NB4 (cell line): ENCODE measurements around the gene GK.
"Not testable (repeated sequence)": the region's sequence is repeated elsewhere in the genome, so short reads cannot be mapped to it uniquely, and the experiment has no call there.

Experiments
- DNase-seq: peaks from one replicate; pipeline ENCODE4 v3.0.0; 2010; ENCODE audit warnings: low read depth
- H3K4me3 ChIP-seq: one replicate; pipeline ENCODE4 v1.5.1; 2011; ENCODE audit warnings: mild to moderate bottlenecking, low read depth, low read length, moderate library complexity
- CTCF ChIP-seq: IDR thresholded peaks from one replicate; pipeline ENCODE4 v1.5.1; 2012; ENCODE audit warnings: low read depth, low read length
- MAX ChIP-seq: IDR thresholded peaks from 2 replicates; pipeline ENCODE4 v1.6.1; 2011; ENCODE audit warnings: low read depth, low read length
- MYC ChIP-seq: IDR thresholded peaks from 2 replicates; pipeline ENCODE4 v1.6.1; 2011; ENCODE audit warnings: low read depth, low read length
- POLR2A ChIP-seq: IDR thresholded peaks from 2 replicates; pipeline ENCODE4 v1.6.1; 2011; ENCODE audit warnings: mild to moderate bottlenecking; ENCODE audit not compliant: insufficient read length; ENCODE audit errors: extremely low read depth

GK gene

DNA sequence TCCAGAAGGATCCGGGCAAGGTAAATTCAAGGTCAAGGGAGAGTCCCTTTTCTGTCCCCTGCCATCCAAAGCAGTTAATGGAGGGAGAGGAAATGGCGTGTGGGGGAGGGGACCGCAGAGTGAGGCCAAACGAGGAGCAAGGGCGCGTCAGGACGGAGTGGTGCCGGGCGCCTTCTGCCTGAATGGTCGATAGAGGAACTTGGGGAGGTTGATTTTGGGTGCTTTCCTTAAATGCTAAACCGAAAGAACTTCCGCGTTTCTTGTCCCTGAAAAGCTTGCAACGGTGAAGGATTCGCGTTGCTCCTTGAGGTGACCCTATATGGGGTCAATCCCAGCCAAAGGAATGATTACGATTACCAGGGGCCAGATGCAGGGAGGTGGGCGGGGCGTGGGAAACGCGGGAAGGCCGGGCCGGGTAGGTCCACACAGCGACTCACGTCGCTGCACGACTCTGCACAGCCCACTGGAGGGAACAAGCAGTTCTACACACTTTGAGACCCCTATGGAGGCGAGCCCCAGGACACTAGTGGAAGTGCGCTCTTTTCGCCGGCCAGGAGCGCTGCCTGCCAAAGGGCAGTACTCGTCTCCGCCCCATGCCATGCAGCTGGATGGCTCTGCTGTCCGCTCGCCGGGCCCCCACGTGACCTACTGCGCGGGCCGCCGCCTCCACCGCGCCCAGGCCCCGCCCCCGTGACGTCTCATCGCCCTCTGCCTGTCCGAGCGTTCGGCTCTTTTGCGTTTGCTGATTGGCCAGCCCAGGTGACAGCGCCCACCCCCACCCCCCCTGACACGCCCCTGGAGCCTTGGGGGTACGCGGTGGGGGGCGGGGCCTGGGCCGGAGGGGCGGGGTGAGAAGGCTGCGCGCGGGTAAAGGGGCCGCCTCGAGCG, 452 bp upstream of the GK start:
- peak; percentile 95 for DNase-seq
- H3K4me3 ChIP-seq, result peak overlapping the region; percentile 71
- TF ChIP-seq CTCF (no peak), MYC (peak; percentile 17; the same call in 1 of the 2 replicates), MAX (peak; percentile 92), POLR2A (peak; percentile 54)

DNA sequence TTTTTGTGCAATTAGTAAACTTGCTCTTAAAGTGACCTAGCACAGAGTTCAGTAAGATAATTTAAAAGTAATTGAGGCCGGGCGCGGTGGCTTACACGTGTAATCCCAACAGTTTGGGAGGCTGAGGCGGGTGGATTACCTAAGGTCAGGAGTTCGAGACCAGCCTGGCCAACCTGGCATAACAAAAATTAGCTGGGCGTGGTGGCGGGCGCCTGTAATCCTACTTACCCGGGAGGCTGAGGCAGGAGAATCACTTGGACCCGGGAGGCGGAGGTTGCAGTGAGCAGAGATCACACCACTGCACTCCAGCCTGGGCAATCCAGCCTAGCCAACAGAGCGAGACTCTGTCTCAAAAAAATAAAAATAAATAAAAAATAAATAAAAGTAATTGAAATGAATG, 1.2 kb downstream of the GK start:
- peak overlapping the region; percentile 80 for H3K4me3 ChIP-seq
- not testable (repeated sequence) for DNase-seq

- H3K4me3 ChIP-seq, result peak overlapping the region; percentile 28
- DNase-seq, result no peak
- TF ChIP-seq CTCF (no peak), MYC (no peak), POLR2A (no peak), MAX (no peak)
Measured at GRCh38 chrX:30654989-30655607, 1.9 kb downstream of the GK start.

- no peak for TF ChIP-seq CTCF
- TF ChIP-seq MAX, result no peak
- no peak for TF ChIP-seq MYC
- no peak for TF ChIP-seq POLR2A
- no peak overlapping the region for H3K4me3 ChIP-seq
- no peak for DNase-seq
Measured at GRCh38 chrX:30655991-30656390, 2.8 kb downstream of the GK start.

DNA sequence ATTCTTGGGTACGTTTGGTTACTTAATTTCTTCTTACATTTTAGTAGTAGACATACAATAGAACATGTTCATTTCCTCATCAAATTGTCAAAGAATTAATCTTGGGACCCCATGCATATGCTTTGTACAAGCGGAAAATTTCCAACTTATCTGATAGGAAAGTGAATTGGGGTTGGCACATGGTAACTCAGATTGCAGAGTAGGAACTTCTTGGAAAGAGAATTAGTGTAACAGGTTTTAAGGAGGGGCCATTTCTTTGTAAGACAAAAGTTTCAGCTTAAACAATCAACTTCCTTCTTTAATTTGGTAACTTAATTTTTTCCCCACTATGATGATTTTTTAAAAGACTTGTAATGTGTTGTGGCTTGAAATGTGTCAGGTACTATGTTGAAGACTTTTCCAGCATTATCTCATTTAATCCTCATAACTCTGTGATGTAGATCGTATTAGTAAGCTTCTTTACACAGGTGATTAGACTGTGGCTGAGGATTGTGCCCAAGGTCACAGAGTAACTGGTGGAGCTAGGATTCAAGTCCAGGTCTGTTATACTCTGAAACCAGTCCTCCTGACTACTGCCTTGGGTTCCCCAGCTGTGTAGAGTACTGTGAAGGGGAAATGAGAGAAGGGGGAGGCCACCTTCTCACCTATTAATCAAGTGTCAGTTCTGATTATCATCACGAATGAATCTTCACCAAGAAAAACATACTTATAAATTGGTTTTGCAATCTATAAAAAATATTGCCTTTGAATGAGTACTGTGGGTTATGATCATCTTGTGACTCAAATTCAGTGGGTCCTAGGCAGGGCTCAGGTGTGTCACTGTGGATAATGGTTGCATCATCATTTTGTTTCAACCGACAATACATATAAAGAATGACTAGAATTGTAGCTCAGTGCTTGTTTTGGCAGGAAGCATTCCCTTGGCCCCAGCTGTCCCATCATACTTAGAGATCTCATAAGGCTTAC, 4.3 kb downstream of the GK start:
- no peak overlapping the region for H3K4me3 ChIP-seq
- TF ChIP-seq MYC (no peak), MAX (no peak), POLR2A (no peak), CTCF (no peak)
- DNase-seq, result peak; percentile 8

GRCh38 chrX:30659421-30659820, 6.2 kb downstream of the GK start:
- no peak overlapping the region for H3K4me3 ChIP-seq
- TF ChIP-seq POLR2A, result no peak
- peak; percentile 83 for TF ChIP-seq MAX
- DNase-seq, result peak; percentile 85
